ENCODE measurements around the gene PRDM2.

DNA sequence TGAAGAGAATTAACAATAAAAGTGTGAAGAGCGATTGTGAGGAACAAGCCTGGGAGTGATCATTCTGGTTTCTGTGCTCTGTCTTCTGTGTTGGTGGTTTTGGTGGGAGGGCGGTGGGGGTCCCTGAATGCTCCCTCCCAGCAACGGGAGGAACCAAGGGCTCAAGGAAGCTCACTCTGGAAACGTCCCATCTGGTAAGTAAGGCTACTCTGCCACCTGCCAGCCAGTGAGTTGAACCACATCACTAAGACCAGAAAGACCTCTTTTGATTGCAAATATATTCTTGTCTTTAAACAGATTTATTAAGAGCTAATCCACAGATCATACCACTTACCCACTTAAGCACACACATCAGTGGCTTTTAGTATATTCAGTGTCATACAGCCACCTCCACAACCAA is 125.0 kb downstream of the PRDM2 start:
- TF ChIP-seq ARNTL (CRISPR knock-in tag; IDR thresholded peaks at IDR 0.05; ENCODE audit: borderline replicate concordance, low read depth) (no peak), ZFP30 (CRISPR knock-in tag; IDR thresholded peaks at IDR 0.05) (no peak), RARB (CRISPR knock-in tag; IDR thresholded peaks at IDR 0.05) (no peak), CREB5 (CRISPR knock-in tag; IDR thresholded peaks at IDR 0.05; ENCODE audit: low read depth) (no peak), OSR1 (CRISPR knock-in tag; IDR thresholded peaks at IDR 0.05) (no peak), PPARA (CRISPR knock-in tag; IDR thresholded peaks at IDR 0.05; ENCODE audit: borderline replicate concordance) (no peak), BACH2 (CRISPR knock-in tag; IDR thresholded peaks at IDR 0.05; ENCODE audit: borderline replicate concordance) (no peak), ZNF70 (CRISPR knock-in tag; IDR thresholded peaks at IDR 0.05) (no peak), ZFP3 (CRISPR knock-in tag; IDR thresholded peaks at IDR 0.05) (no peak), POU6F1 (CRISPR knock-in tag; IDR thresholded peaks at IDR 0.05; ENCODE audit: borderline replicate concordance, low read depth) (no peak), TCF4 (CRISPR knock-in tag; IDR thresholded peaks at IDR 0.05; ENCODE audit: borderline replicate concordance) (no peak), CSDC2 (CRISPR knock-in tag; IDR thresholded peaks at IDR 0.05) (no peak)
- TF ChIP-seq, protein P1, sequence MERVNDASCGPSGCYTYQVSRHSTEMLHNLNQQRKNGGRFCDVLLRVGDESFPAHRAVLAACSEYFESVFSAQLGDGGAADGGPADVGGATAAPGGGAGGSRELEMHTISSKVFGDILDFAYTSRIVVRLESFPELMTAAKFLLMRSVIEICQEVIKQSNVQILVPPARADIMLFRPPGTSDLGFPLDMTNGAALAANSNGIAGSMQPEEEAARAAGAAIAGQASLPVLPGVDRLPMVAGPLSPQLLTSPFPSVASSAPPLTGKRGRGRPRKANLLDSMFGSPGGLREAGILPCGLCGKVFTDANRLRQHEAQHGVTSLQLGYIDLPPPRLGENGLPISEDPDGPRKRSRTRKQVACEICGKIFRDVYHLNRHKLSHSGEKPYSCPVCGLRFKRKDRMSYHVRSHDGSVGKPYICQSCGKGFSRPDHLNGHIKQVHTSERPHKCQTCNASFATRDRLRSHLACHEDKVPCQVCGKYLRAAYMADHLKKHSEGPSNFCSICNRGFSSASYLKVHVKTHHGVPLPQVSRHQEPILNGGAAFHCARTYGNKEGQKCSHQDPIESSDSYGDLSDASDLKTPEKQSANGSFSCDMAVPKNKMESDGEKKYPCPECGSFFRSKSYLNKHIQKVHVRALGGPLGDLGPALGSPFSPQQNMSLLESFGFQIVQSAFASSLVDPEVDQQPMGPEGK (CRISPR knock-in tag; IDR thresholded peaks at IDR 0.05; ENCODE audit: borderline replicate concordance), result no peak
- TF ChIP-seq, protein P2, sequence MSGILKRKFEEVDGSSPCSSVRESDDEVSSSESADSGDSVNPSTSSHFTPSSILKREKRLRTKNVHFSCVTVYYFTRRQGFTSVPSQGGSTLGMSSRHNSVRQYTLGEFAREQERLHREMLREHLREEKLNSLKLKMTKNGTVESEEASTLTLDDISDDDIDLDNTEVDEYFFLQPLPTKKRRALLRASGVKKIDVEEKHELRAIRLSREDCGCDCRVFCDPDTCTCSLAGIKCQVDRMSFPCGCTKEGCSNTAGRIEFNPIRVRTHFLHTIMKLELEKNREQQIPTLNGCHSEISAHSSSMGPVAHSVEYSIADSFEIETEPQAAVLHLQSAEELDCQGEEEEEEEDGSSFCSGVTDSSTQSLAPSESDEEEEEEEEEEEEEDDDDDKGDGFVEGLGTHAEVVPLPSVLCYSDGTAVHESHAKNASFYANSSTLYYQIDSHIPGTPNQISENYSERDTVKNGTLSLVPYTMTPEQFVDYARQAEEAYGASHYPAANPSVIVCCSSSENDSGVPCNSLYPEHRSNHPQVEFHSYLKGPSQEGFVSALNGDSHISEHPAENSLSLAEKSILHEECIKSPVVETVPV (CRISPR knock-in tag; IDR thresholded peaks at IDR 0.05), result no peak

All from SK-N-SH treated with all-trans-retinoic acid at 6 μM for 48 hours (cell line).